Vagina (tissue), 2 donors: Measurements from ENCODE around the gene CCSER2. TPM values are rescaled to one million over a fixed set of nuclear protein-coding genes. Genes with fewer than 3 reads are reported as not detected.
"Not testable (repeated sequence)": the region's sequence is repeated elsewhere in the genome, so short reads cannot be mapped to it uniquely, and the experiment has no call there.

Experiments used
- DNase-seq, 2 donors: peaks; one replicate each; pipeline ENCODE4 v3.0.0-alpha.2; 2017; ENCODE audit errors: extremely low spot score in 2 of 2
- H3K27ac ChIP-seq: fragments of 200-600 bp; sonication (generic); one replicate; pipeline ENCODE4 v1.5.1; 2019
- H3K27me3 ChIP-seq: fragments of 200-600 bp; sonication (generic); one replicate; pipeline ENCODE4 v1.5.1; 2019
- H3K36me3 ChIP-seq, 2 donors: fragments of 200-600 bp; sonication (generic); one replicate each; pipeline ENCODE4 v1.5.1; 2017 to 2019
- H3K4me1 ChIP-seq: fragments of 200-600 bp; sonication (generic); one replicate; pipeline ENCODE4 v1.5.1; 2019
- H3K4me3 ChIP-seq, 2 donors: fragments of 200-600 bp; sonication (generic); 1 replicate in 1 of 2; 2 replicates in 1 of 2; pipeline ENCODE4 v1.5.1; 2016 to 2019
- H3K9me3 ChIP-seq: fragments of 200-600 bp; sonication (generic); one replicate; pipeline ENCODE4 v1.5.1; 2019
- POLR2A ChIP-seq, 2 donors: fragments of 450-650 bp; IDR thresholded peaks; one replicate each; pipeline ENCODE4 v1.6.1; 2017; ENCODE audit warnings: antibody characterized with exemption in 2 of 2, mild to moderate bottlenecking in 2 of 2, moderate library complexity in 2 of 2
- POLR2AphosphoS5 ChIP-seq, 2 donors: sonication (generic); formaldehyde crosslinking; IDR thresholded peaks; one replicate each; pipeline ENCODE4 v1.9.0; 2017; ENCODE audit warnings: antibody characterized with exemption in 2 of 2, mild to moderate bottlenecking in 2 of 2, low read depth in 1 of 2; ENCODE audit not compliant: insufficient read depth in 1 of 2
- intact Hi-C: fragments of 100-400 bp; cut with DNase I; formaldehyde crosslinking; loops from one replicate; pipeline ENCODE4 v1.15.1; 2023
- total RNA-seq: library from RNA; depleted of rRNA; stranded (reverse); fragments of >200 nt; gene quantifications from one replicate; pipeline ENCODE4 v1.2.3, GENCODE V29; 2016
- TF ChIP-seq, protein P1 (sequence below), 3 experiments: fragments of 450-650 bp in 2 of 3; fragments of 200-600 bp in 1 of 3; sonication (generic) in 1 of 3; IDR thresholded peaks; one replicate each; pipeline ENCODE4 v1.5.1; 2017 to 2019; ENCODE audit warnings: antibody characterized with exemption in 3 of 3, mild to moderate bottlenecking in 2 of 3, moderate library complexity in 2 of 3

Gene CCSER2
- total RNA-seq, 1 donor from 2014 or later = 62.1 TPM

DNA sequence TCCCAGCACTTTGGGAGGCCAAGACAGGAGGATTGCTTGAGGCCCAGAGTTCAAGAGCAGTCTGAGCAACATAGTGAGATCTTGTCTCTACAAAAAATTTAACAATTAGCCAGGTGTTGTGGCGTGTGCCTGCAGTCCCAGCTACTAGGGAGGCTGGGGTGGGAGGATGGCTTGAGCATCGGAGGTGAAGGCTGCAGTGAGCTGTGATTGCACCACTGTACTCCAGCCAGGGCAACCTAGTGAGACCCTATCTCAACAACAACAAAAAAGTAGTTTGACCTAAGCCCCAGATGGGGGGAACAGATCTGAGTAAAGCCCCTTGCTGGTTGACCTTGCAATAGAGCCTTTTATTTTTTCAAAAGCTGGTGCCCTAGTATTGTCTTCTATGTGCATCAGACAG, 15.6 kb upstream of the CCSER2 start:
- intact Hi-C loops = no loop called here
- Histone ChIP-seq H3K9me3 (no peaks in the 10 kb centered on the region), H3K4me1 (no peaks in the 10 kb centered on the region), H3K27ac (no peak overlapping the region), H3K27me3 (no peaks in the 10 kb centered on the region), H3K36me3 (no peaks in the 10 kb centered on the region), H3K4me3 (no peak overlapping the region)
- no peak for TF ChIP-seq POLR2AphosphoS5 (IDR thresholded peaks at IDR 0.05; ENCODE audit: insufficient read depth in 1 of 2, low read depth in 1 of 2)
- TF ChIP-seq POLR2A (IDR thresholded peaks at IDR 0.05) = no peak
- TF ChIP-seq, protein P1, sequence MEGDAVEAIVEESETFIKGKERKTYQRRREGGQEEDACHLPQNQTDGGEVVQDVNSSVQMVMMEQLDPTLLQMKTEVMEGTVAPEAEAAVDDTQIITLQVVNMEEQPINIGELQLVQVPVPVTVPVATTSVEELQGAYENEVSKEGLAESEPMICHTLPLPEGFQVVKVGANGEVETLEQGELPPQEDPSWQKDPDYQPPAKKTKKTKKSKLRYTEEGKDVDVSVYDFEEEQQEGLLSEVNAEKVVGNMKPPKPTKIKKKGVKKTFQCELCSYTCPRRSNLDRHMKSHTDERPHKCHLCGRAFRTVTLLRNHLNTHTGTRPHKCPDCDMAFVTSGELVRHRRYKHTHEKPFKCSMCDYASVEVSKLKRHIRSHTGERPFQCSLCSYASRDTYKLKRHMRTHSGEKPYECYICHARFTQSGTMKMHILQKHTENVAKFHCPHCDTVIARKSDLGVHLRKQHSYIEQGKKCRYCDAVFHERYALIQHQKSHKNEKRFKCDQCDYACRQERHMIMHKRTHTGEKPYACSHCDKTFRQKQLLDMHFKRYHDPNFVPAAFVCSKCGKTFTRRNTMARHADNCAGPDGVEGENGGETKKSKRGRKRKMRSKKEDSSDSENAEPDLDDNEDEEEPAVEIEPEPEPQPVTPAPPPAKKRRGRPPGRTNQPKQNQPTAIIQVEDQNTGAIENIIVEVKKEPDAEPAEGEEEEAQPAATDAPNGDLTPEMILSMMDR (IDR thresholded peaks at IDR 0.05) = no peak
- no peak for DNase-seq

DNA sequence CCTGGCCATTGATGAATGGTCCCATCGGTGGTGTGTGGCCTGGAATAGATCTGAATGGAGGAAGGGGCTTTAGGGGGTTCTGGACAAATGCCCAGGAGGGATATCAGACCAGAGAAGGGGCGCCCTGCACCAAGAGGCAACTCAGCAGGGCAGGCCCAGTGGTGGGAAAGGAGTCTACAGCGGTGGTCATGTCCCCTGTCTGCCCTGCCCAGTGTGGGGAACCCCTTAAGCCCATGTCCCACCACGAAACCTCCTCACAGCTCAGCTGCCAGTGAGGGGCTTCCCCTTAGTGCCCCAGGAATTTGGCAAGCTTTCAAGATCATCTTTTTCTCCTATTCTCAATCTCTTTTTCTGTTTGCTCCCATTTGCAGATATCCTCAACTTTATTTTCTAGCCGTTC, 14.1 kb upstream of the CCSER2 start:
- no peak overlapping the region for H3K27ac ChIP-seq
- no peak overlapping the region for H3K4me3 ChIP-seq
- TF ChIP-seq POLR2AphosphoS5 (IDR thresholded peaks at IDR 0.05; ENCODE audit: insufficient read depth in 1 of 2, low read depth in 1 of 2) (no peak), POLR2A (IDR thresholded peaks at IDR 0.05) (no peak)
- TF ChIP-seq, protein P1 (IDR thresholded peaks at IDR 0.05) = no peak
- no peak for DNase-seq
- H3K9me3 ChIP-seq = no peaks in the 10 kb centered on the region
- no peaks in the 10 kb centered on the region for H3K4me1 ChIP-seq
- H3K36me3 ChIP-seq = no peaks in the 10 kb centered on the region
- no peaks in the 10 kb centered on the region for H3K27me3 ChIP-seq
- intact Hi-C loops = no loop called here

DNA sequence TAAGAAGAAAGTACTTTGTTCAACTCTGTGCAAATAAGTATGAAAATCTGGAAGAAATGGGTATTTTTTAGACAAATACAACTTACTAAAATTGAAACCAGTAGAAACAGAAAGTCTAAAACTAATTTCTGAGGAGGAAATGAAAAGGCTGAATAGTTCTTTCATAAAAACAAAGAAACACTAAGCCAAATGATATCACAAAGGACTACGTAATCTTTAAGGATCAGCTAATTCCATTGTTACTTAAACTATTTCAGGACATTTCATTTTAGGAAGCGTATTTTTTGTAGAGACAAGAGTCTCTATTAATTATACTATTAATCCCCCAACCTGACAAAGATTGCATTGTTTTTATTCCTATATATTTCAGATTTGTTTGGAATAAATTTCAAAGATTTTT, 11.2 kb upstream of the CCSER2 start:
- intact Hi-C loops = no loop called here
- Histone ChIP-seq H3K27me3 (no peaks in the 10 kb centered on the region), H3K4me1 (no peaks in the 10 kb centered on the region), H3K36me3 (no peaks in the 10 kb centered on the region), H3K4me3 (no peak overlapping the region), H3K9me3 (no peaks in the 10 kb centered on the region), H3K27ac (no peak overlapping the region)
- DNase-seq = no peak
- TF ChIP-seq POLR2AphosphoS5 (IDR thresholded peaks at IDR 0.05; ENCODE audit: insufficient read depth in 1 of 2, low read depth in 1 of 2) = no peak
- TF ChIP-seq POLR2A (IDR thresholded peaks at IDR 0.05) = no peak
- TF ChIP-seq, protein P1 (IDR thresholded peaks at IDR 0.05) = no peak

DNA sequence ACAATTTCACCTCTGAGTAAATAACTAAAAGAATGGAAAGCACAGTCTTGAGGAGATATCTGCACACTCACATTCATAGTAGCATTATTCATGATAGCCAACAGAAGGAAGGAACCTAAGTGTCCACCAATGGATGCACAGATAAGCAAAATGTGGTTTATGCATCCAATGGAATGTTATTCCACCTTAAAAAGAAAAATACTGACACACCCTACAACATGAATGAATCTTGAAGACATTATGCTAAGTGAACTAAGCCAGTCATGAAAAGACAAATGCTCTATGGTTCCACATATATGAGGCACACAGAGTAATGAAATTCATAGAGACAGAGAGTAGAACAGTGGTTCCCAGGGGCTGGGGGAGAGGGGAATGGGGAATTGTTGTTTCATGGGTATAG, 6.5 kb upstream of the CCSER2 start:
- no peak for DNase-seq
- no peak overlapping the region for H3K27ac ChIP-seq
- intact Hi-C loops = no loop called here
- no peak overlapping the region for H3K4me3 ChIP-seq
- H3K4me1 ChIP-seq = no peaks in the 10 kb centered on the region
- H3K9me3 ChIP-seq = no peaks in the 10 kb centered on the region
- no peak for TF ChIP-seq POLR2A (IDR thresholded peaks at IDR 0.05)
- TF ChIP-seq, protein P1 (IDR thresholded peaks at IDR 0.05) = no peak
- no peak for TF ChIP-seq POLR2AphosphoS5 (IDR thresholded peaks at IDR 0.05; ENCODE audit: insufficient read depth in 1 of 2, low read depth in 1 of 2)
- no peaks in the 10 kb centered on the region for H3K36me3 ChIP-seq
- H3K27me3 ChIP-seq = no peaks in the 10 kb centered on the region

DNA sequence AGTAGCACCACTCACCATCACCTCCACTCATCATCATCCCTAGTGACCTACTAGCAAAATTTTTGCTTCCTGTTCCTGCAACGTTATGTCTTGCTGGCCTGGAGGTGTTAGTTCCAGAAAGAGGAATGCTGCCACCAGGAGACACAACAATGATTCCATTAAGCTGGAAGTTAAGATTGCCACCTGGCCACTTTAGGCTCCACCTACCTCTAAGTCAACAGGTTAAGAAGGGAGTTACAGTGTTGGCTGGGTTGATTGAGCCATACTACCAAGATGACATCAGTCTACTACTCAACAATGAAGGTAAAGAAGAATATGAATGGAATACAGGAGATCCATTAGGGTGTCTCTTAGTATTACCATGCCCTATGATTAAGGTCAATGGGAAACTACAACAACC, 4.8 kb upstream of the CCSER2 start:
- H3K9me3 ChIP-seq, intact Hi-C loops, H3K4me1 ChIP-seq, DNase-seq, H3K36me3 ChIP-seq, H3K4me3 ChIP-seq, H3K27ac ChIP-seq, H3K27me3 ChIP-seq: not testable (repeated sequence)

DNA sequence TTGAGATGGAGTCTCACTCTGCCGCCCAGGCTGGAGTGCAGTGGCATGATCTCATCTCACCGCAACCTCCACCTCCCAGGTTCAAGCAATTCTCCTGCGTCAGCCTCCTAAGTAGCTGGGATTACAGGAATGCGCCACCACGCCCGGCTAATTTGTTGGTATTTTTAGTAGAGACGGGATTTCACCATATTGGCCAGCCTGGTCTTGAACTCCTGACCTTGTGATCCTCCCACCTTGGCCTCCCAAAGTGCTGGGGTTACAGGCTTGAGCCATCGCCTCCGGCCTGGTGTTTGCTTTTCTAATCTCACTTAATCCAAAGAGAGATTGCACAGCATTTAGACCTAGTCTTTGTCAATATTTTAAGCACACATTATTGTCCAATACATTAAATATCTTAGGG, 1.4 kb upstream of the CCSER2 start:
- intact Hi-C loops, H3K36me3 ChIP-seq, DNase-seq, H3K4me3 ChIP-seq, H3K27ac ChIP-seq, H3K27me3 ChIP-seq, H3K9me3 ChIP-seq: not testable (repeated sequence)
- peaks cover 29% of the 10 kb centered on the region for H3K4me1 ChIP-seq
